NCI-H2227 treated with DMSO at 0.1 percent for 48 hours (cell line): ENCODE data around the gene COL13A1.

ENCODE experiments used
- DNase-seq: peaks from one replicate; lab custom pipeline; 2025; lab: John Stamatoyannopoulos, UW

The COL13A1 gene

DNA sequence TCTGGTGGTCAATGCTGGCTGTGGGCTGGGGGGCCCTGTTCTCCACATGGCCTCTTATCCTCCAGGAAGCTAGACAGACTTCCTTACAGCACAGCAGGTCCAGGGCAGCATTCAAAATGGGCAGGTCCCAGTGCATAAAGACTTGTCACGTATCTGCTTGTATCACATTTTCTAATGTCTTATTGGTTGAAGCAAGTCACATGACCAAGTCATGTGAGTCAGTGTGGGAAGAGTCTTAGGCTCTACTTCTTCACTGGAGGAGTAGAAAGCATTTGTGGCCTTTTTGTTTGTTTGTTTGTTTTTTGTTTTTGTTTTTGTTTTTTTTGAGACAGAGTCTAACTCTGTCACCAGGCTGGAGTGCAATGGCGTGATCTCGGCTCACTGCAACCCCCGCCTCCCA is 104.7 kb downstream of the COL13A1 start:
- no peak for DNase-seq

DNA sequence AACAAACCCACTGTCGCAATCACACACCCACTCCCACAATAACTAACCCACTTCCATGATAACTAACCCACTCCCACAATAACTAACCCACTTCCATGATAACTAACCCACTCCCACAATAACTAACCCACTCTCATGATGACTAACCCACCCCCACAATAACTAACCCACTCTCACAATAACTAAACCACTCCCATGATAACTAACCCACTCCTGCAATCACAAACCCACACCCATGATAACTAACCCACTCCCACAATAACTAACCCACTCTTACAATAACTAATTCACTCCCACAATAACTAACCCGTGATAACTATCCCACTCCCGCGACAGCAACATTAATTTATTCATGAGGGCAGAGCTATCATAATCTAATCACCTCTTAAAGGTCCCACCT is 105.8 kb downstream of the COL13A1 start:
- DNase-seq, result no peak

DNA sequence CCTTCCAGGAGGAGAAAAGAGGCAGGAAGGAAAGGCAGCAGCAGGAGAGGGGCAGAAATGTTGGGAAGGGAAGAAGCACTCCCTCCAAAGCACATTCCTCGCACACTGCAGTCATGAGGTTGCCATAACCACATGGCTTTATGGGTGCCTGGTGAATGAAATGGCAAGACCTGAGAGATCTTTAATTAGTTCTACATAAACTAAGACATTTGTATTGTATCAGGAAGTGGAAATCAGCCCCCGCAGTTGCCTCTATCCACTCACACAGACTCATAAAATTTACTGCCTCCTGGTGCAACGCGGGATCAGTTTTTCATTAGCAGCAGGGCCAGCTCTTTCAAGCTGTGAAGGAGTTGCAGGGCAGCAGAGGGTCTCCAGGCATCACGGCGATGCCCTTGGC is 106.4 kb downstream of the COL13A1 start:
- DNase-seq, result no peak

DNA sequence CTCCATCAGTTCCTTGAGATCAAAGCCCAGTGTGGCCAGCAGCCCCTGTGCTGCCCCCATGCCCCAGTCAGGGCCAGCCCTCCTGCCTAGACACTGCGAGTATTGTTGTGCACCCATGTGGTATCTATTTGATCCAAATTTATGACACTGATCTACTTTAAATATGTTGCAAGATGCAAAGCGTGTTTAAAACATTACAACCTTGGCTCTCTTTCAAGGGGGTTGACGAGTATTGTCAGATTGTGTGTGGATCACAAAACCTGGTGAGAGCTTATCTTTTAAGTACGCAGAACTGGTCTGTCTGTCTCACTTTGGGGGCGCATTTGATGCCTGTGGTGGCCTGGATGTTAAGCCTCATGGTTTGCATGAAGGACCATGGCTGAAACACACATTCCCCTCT is 108.9 kb downstream of the COL13A1 start:
- no peak for DNase-seq

DNA sequence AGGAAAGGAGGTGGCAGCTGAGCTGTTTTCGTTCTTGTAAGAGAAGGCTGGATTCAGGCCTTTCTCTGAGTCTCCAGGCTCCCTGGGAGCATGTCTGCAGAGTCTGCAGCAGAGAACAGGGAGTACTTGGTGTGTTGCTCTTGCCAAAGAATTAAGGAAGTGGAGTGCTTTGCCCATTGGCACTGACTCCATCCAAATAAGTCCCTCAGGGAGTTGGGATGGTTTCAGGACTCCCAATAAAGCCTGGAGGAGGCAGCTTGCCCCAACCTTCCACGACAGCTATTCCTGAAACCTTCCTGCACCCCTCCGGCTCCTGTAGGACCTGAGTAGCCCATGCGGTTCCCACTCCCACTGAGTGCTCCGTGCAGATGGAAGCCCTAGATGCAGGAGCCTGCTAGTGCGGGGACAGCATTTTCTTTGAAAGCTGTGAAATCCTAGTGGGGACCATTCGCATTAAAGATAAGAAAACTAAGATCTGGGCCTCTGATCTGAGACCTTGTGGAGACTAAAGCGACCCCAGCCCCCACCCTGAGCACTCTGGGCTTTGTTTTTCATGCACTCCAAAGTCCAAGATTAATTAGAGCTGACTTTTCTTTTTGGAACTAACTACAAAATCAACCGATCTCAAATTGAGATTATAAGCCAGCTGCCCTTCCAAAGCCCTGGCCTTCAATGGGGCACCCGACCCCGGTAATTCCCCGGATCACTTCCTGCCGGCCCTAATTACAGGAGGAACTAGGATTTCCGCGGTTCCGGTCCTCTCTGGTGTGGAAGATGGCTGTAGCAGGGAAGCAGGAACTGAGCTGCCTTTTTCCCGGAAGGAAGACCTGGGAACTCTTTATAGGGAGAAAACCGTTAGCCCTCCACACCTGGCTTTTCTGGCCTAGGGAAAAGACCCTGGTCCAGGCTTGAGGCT is 110.2 kb downstream of the COL13A1 start:
- no peak for DNase-seq

DNA sequence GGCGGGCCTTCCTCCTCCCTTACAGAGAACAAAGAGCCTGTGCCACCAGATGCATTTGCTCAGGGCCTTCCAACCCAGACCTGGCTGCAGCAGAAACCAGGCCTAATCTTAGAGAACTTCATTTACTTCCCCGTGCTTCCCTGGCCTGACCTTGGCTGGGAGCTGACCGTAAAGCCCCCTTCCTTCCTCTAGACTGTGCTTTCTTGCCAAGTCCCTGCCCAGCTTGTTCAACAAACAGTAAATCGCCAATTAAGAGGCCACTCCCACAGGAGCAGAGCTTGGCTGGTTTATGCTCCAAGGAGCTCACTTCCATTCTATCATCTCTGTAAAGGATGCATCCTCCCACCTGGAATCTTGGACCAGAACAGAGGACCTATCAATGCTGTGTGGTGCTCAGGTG is 110.9 kb downstream of the COL13A1 start:
- peak; percentile 11 for DNase-seq

DNA sequence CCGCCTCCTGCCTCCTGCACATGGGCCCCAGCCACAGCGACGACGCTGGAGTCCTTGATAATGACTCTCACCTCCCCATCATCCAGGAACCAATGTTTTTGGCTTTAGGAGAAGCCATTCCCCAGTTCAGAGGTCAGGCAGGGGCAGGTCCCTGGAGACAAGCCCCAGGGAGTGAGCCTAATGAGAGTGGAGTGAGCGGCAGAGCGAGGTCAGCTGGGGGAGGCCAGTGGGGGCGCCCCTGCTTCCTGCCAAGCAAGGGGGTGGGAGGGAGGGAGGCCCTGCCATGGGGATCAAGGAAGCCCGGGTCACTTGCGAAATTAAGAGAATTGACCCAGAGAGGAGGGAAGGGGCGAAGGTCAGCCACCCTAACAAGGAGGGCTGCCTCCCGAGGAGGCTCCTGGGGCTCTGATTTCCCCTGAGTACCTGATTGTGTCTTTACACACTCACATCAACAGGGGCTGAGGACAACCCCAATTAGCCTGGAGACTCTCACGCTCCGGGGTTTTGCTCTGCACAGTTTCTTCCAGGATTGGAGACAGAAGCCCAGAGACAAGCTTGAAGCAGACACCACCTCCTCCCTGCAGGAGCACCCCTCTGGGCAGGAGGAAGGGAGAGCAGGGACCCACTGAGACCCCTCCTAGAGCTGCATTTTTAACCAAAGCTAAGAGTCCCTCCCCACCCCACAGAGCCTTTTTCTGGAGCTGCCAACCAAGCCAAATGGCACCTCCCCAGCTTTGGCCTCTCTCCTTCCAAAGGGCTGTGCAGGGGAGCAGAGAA is 112.1 kb downstream of the COL13A1 start:
- DNase-seq, result no peak

DNA sequence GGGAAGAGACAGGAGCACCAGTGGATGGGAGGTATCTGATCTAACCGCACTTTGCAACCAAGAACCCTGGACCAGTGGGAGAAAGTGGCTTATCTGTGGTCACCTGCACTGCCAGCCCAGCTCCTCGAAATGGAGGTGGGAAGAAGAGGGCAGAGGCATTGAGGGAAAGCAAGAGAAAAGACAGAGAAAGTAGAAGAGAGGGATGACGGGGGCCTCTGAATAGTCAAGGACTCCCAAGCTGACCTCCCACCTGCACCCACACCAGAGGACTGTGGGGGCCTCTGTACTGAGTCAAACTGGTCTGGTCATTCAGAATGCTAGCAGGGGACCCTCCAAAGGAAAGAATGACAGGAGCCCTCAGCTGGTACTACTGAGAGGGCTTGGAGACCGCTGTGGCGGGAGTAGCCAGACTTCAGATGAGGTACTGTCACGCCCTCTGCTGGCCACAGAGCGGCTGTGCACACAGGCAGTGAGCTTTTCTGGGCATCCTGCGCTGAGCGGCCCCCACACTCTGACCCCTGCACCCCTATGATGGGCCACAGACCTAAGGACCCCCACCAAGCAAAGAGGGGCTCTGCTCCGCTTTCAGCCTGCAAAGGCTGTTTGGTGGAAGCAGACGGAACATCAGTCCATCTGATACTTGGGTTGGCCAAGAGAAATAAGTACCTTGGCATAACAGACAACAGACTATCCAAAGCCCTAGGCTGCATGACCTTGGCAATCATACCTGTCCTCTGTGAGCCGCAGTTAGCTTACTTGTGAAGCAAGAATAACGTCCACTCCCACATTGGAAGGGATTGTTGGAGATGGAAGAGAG is 112.9 kb downstream of the COL13A1 start:
- peak; percentile 20 for DNase-seq

DNA sequence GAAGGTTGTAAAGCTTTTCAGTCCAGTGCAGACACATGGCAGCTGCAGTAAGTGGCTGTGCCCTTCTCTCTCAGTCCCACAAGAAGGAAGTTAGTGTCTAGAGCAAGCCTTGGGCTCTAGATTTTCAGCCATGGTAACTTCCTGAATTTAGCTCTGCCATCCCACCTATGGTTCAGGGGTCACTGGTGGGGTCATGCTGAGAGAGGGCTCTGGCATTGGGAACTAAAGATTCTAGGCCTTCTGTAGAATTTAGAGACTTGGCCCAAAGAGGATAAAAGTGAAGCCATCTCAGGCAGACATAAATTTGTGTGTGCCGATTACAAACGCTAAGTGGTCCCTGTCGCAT is 113.5 kb downstream of the COL13A1 start:
- no peak for DNase-seq

DNA sequence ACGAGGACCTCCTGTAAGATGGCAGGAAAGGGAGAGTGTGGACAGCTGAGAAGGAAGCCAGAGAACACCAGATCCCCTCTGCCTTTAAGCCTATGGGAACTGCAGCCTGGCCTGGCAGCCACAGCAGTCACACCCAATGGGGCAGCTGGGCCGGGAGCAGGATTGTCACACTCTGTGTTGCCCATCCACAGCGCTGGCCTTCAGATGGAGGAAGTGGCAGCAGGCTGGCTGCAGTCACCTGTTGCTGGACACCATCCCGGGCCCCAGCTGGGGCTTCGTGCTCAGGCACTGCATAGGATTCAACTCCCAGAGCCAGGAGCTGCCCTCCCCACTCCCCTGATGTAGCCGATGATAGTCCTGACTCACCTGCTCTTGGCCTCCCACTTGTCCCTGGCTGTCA is 114.4 kb downstream of the COL13A1 start:
- DNase-seq, result no peak

DNA sequence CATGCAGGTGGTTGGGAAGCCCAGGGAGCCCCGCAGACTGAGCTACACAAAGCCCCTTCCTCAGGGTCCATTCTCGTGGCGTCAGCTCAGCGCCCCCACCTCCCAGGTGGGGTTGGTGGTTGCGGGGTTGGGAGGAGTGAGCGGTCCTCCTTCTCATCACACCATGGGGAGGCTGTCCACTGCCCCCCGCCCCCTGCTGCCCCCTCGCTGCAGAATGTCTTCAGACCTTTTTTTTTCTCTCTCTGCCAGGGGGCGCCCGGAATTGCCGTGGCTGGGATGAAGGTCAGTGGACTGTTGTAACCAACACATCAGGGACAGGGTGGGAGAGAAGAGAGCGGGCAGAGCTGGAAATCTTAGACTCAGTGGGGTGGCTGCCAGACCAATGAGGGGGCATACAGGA is 116.3 kb downstream of the COL13A1 start:
- DNase-seq, result no peak

DNA sequence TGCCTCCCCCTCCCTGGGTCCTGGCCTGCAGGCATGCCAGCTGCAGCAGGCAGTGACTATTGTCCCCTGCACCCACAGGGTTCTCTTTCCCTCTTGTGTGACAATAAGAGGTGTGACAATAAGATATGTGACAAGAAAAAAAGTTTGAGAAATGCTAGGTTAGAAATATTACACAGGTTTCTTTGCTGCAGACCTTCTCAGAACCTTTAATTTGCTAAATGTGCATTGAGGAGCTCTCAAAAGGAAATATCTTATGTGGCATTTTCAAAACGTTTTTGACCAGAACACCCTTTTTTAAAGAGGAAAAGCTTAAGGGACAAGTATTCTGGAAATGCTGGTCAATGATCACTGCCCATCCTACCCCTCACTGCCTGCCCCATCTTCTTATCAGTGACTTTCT is 117.5 kb downstream of the COL13A1 start:
- DNase-seq, result no peak

DNA sequence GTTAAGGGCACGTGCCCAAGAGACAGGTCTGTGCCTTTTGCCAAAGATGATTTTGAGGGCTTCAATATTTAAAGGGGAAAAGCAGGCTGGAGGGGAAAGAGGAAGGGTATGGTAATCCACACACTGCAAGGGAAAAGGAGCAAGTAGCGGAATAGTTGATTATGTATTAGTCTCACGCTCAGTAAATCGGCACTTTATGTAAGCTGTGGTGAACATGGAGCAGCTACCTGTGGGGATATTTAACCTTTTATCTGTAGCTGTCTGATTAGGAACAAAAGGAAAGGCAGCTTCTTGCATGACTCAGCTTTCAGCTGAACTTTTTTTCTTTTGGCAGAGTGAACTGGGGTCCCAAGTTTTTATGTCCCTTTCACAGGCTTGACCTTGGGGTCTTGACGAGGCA is 123.4 kb downstream of the COL13A1 start:
- DNase-seq, result no peak

DNA sequence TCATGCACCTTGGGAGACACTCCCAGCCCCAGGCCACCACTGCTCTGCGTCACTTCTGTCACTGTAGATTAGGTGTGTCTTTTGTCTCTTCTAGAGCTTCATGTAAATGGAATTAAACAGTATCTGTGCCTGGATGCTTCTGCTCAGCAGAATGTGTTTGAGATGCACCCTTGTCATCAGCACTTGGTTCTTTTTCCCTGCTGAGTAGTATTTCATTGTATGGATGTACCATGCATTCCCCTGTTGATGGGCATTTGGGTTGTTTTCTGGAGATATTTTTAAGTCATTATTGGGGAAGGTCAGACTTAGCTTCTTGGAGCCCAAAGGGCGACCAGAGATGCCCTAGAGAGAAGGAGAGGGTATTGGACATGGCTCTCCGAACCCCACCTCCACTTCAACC is 126.6 kb downstream of the COL13A1 start:
- DNase-seq, result no peak

DNA sequence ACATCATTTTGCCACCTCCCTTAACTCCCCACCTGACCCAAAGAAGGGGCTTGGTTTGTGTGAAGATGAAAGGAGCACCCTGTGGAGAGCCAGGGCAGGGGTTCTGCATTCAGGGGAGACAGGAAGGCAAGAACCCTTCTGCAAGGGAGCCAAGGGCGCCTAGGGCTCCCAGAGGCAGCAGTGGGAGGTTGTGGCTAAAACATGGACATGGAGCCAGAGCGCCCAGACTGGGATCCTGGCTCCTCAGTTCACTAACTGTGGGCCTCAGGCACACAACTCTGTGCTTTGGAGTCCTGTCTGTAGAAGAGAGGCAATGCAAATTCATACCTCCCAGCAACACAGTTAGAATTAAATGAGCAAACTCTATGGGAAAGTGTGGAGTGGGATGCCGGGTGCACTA is 127.9 kb downstream of the COL13A1 start:
- no peak for DNase-seq

DNA sequence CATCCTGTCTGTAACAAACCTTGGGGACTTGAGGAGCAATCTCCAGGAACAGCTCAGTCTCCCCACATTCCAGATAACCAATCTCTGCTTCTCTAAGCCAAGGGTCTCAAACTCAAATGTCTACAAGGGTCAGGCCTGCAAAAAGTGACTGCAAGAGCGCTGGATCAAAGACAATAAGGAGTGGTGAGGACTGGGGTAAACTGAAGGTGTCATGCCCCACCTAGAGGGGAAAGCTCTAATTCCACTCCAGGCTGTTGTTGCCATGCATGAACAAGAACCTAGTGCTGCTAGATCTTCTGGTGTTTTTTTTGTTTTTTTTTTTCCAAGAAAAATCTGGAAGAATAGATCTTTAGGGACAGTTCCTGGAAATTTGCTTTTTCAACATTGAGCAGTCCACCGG is 133.1 kb downstream of the COL13A1 start:
- no peak for DNase-seq

DNA sequence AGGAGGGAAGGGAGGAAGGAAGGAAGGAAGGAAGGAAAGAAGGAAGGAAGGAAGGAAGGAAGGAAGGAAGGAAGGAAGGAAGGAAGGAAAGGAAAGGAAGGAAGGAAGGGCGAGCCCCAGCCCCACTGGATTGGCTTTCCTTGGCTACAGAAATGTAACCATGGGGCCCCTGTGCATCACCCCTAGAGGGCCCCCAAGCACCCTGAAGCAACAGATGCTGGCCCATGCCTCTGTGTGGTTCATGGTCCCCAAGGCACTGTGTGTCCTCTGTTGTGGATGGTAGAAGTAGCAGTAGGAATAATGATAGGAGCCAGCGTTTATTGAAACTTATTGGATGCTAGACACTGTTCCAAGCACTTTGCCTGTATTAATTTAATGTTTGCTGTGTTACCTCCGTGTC is 134.4 kb downstream of the COL13A1 start:
- no peak for DNase-seq

DNA sequence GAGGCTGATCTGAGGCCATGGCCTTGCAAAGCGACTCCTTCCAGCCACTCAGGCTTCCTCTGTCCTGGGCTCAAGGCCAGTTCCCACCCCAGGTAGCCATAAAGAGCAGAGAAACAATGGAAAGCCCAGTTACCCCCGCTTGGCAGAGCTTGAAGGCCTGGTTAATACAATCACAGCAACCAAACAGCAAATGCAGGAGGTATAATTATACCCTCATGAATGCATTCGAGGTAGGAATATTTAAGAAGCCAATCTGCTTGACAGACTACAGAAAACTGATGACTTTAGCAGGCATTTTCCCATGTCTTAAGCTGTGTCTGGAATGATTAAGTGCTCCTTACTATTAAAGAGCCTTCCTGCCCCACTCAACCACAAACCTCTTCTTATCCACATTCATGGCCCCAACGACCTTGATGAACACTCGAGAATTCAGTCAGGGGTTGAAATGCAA is 136.9 kb downstream of the COL13A1 start:
- DNase-seq, result peak; percentile 2

DNA sequence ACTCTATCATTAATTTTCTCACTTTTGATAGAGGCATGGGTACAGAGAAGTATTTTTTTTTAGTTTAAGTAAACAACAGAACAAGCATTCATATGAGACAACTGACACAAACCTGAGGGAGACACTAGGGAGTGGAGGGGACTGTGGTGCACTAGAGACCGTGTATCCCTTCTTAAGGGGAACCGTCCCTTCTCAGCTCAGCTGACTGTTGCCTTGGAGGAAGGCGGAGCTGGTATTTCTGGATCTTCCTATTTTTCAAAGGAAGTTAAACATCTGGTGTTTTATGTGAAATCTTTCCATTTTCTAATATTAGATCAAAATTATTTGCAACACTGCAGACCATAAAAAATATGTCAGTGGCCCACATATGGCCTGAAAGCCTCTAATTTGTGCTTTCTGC is 137.4 kb downstream of the COL13A1 start:
- DNase-seq, result no peak

DNA sequence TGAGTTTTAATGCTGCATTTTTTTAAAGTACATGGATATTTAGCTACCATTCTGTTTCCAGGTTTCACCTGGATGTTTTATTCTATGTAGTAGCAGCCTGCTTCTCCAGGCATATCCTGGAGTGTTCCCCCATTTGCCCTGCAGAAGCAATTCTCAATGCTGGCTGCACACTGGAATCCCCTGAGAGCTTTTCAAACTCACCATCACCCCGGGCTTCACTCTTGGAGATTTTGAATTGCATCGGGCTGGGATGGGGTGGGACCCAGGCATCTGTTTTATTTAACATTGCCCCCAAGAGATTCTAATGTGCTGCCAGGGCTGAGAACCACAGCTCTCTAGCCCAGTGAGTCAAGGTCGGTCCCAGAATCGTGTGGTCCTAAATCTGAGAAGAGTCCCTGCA is 137.8 kb downstream of the COL13A1 start:
- no peak for DNase-seq

DNA sequence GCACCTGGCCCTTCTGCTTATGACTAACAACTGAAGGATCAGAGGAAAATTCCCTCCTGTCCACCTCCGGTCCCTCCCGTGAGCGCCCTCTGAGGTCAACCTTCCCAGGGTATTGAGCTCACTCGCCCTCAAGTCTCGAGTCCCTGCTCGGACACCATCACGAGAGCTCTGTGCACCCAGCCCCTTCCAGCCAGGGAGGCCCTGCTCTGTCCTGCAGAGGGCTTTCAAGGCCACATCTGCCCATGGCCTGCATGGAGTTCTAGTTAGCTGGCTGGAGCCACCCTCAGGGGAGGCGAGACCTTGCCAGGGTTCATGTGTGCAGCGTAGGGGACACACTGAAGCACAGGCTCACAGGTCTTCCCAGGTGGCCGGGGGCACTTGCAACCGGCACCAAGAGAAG is 140.0 kb downstream of the COL13A1 start:
- DNase-seq, result no peak

DNA sequence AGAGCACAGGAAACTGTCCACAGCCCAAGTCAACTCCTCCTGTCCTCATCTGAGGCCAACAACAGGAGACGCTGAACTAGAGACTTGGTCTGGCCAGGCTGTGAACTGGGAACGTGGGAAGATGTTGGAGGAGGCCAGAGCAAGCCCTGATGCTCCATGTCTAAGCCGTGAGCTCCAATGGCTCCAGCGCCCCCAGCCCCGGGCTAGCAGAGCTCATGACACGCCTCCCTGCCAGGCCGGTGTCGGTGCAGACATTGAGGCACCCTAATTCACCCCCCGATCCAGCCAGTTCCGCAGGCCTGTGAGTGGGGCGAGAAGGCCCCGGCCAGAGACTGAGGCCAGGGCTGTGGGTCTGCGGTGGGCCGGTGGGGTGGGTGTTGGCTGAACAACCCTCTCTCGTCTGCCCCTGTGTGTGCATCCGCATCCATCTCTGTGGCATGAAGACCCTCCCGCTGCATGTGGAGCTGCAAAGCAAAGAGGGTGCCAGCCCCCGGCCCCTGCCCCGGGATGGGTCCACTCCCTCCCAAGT is 141.7 kb downstream of the COL13A1 start:
- no peak for DNase-seq
